Astrocyte (in vitro differentiated cells and primary cell): Measurements from ENCODE around the gene OLFM2. TPM values are rescaled to one million over a fixed set of nuclear protein-coding genes. Genes with fewer than 3 reads are reported as not detected.

Source experiments
- DNase-seq: peaks from one replicate; pipeline ENCODE4 v3.0.0-alpha.2; 2010; ENCODE audit warnings: low read depth
- FAIRE-seq: peaks from 2 replicates; lab custom pipeline; 2011; peaks lifted over from hg19 to GRCh38; lab: Jason Lieb, UNC
- H2AFZ ChIP-seq: 2 replicates; pipeline ENCODE4 v1.6.0; 2012; ENCODE audit warnings: low read depth, low read length, inconsistent platforms
- H3K27ac ChIP-seq: 2 replicates; pipeline ENCODE4 v1.5.1; 2011; ENCODE audit warnings: low read depth, low read length, inconsistent platforms
- H3K27me3 ChIP-seq: 2 replicates; pipeline ENCODE4 v1.6.0; 2011; ENCODE audit warnings: low read length, inconsistent platforms; ENCODE audit not compliant: insufficient read depth
- H3K36me3 ChIP-seq: 2 replicates; pipeline ENCODE4 v1.5.1; 2011; ENCODE audit warnings: low read length, inconsistent platforms; ENCODE audit not compliant: insufficient read depth
- H3K4me1 ChIP-seq: 2 replicates; pipeline ENCODE4 v1.5.1; 2011; ENCODE audit warnings: low read length, inconsistent platforms; ENCODE audit not compliant: insufficient read depth
- H3K4me2 ChIP-seq: 2 replicates; pipeline ENCODE4 v1.6.0; 2012; ENCODE audit warnings: low read length, inconsistent platforms
- H3K4me3 ChIP-seq: 2 replicates; pipeline ENCODE4 v1.5.1; 2011; ENCODE audit warnings: low read depth, mild to moderate bottlenecking, low read length, inconsistent platforms; ENCODE audit not compliant: insufficient read depth
- H3K79me2 ChIP-seq: 2 replicates; pipeline ENCODE4 v1.6.0; 2012; ENCODE audit warnings: mild to moderate bottlenecking, low read length, inconsistent platforms; ENCODE audit not compliant: insufficient read depth
- H3K9ac ChIP-seq: 2 replicates; pipeline ENCODE4 v1.6.0; 2012; ENCODE audit warnings: mild to moderate bottlenecking, low read length, inconsistent platforms
- H3K9me3 ChIP-seq: 2 replicates; pipeline ENCODE4 v1.5.1; 2012; ENCODE audit warnings: low read depth, mild to moderate bottlenecking, low read length, inconsistent platforms; ENCODE audit not compliant: insufficient read depth
- H4K20me1 ChIP-seq: 2 replicates; pipeline ENCODE4 v1.6.0; 2012; ENCODE audit warnings: low read length, inconsistent platforms; ENCODE audit not compliant: insufficient read depth
- H3K27ac Mint-ChIP-seq: one replicate; pipeline ENCODE4 v1.8.0; 2021; ENCODE audit warnings: mild to moderate bottlenecking, mixed read lengths; ENCODE audit not compliant: unreplicated experiment
- H3K27me3 Mint-ChIP-seq: one replicate; pipeline ENCODE4 v1.8.0; 2021; ENCODE audit warnings: low read depth, mixed read lengths; ENCODE audit not compliant: unreplicated experiment
- H3K36me3 Mint-ChIP-seq: one replicate; pipeline ENCODE4 v1.8.0; 2021; ENCODE audit warnings: low read depth, mixed read lengths; ENCODE audit not compliant: unreplicated experiment
- H3K4me1 Mint-ChIP-seq: one replicate; pipeline ENCODE4 v1.8.0; 2021; ENCODE audit warnings: low read depth, mixed read lengths; ENCODE audit not compliant: unreplicated experiment
- H3K4me3 Mint-ChIP-seq: one replicate; pipeline ENCODE4 v1.8.0; 2021; ENCODE audit warnings: mild to moderate bottlenecking, moderate library complexity, mixed read lengths; ENCODE audit not compliant: unreplicated experiment
- H3K9me3 Mint-ChIP-seq: one replicate; pipeline ENCODE4 v1.8.0; 2021; ENCODE audit warnings: mild to moderate bottlenecking, mixed read lengths; ENCODE audit not compliant: unreplicated experiment
- EZH2 ChIP-seq: IDR thresholded peaks from 2 replicates; pipeline ENCODE4 v1.6.1; 2012; ENCODE audit warnings: mild to moderate bottlenecking, low read length, inconsistent platforms; ENCODE audit not compliant: insufficient read depth
- total RNA-seq: library from RNA; stranded (reverse); gene quantifications from 2 replicates; pipeline ENCODE4 v1.2.1, GENCODE V29; 2021
- TF ChIP-seq, protein P1 (sequence below): IDR thresholded peaks from 2 replicates; pipeline ENCODE4 v1.5.1; 2011; ENCODE audit warnings: low read depth, mild to moderate bottlenecking, inconsistent platforms, low read length, moderate library complexity; ENCODE audit not compliant: insufficient read depth

Gene OLFM2
- total RNA-seq, 1 donor from 2014 or later: 71.3 TPM

DNA sequence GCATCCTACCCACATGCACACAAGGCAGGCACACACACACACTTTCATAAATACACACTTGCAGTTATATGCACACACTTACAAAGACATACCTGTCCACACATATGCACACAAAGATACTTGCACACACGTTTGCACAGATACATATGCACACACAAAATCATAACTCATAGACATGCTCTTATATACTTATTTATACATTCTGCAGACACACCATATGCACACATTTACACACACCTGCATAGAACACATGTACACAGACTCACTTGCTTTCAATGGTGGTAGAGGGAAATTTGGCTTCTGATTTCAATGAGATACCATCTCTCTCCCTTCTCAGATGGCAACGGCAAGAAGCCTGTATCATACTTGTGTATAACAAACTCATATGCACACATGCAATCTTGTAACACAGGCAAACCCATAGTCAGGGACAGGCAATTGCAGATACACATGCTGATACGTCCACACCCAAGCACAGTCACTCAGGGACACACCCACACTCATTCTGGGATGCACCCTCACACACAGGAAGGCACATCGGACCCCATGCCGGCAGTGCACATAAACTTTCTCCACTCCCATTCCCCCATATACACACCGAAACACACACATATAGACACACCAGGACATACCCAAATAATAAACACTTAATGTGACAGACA is 24.7 kb downstream of the OLFM2 start:
- DNase-seq: no peak
- H3K36me3 Mint-ChIP-seq: peaks cover 6% of the 10 kb centered on the region
- no peaks in the 10 kb centered on the region for H3K36me3 ChIP-seq
- no peak overlapping the region for H3K4me3 ChIP-seq
- H3K27me3 ChIP-seq: peaks cover 21% of the 10 kb centered on the region
- no peak overlapping the region for H3K27ac Mint-ChIP-seq
- H3K4me2 ChIP-seq: no peak overlapping the region
- no peaks in the 10 kb centered on the region for H3K79me2 ChIP-seq
- H3K9me3 Mint-ChIP-seq: no peaks in the 10 kb centered on the region
- H2AFZ ChIP-seq: no peak overlapping the region
- H3K4me1 Mint-ChIP-seq: peaks cover 2% of the 10 kb centered on the region
- TF ChIP-seq, protein P1, sequence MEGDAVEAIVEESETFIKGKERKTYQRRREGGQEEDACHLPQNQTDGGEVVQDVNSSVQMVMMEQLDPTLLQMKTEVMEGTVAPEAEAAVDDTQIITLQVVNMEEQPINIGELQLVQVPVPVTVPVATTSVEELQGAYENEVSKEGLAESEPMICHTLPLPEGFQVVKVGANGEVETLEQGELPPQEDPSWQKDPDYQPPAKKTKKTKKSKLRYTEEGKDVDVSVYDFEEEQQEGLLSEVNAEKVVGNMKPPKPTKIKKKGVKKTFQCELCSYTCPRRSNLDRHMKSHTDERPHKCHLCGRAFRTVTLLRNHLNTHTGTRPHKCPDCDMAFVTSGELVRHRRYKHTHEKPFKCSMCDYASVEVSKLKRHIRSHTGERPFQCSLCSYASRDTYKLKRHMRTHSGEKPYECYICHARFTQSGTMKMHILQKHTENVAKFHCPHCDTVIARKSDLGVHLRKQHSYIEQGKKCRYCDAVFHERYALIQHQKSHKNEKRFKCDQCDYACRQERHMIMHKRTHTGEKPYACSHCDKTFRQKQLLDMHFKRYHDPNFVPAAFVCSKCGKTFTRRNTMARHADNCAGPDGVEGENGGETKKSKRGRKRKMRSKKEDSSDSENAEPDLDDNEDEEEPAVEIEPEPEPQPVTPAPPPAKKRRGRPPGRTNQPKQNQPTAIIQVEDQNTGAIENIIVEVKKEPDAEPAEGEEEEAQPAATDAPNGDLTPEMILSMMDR: no peak
- no peak for TF ChIP-seq EZH2
- H4K20me1 ChIP-seq: peaks cover 7% of the 10 kb centered on the region
- H3K4me3 Mint-ChIP-seq: no peak overlapping the region
- peaks cover 8% of the 10 kb centered on the region for H3K4me1 ChIP-seq
- no peak overlapping the region for H3K9ac ChIP-seq
- no peaks in the 10 kb centered on the region for H3K9me3 ChIP-seq
- H3K27ac ChIP-seq: no peak overlapping the region
- H3K27me3 Mint-ChIP-seq: no peaks in the 10 kb centered on the region
- no peak for FAIRE-seq

DNA sequence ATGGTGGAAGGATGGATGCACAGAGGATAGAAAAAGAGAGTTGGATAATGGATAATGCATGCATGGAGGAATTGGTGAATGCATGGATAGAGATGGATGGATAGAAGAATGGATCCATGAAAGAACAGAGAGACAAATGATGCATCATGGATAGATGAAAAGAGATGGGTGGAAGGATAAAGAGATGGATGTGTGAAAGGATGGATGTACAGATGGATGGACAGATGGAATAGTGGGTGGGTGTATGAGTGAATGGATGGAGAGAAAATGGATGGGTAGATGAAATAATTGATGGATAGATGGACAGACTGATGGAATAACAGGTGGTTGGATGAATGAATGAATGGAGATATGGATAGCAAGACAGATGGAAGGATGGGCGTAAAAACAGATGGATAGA is 25.7 kb downstream of the OLFM2 start:
- Histone ChIP-seq H3K27me3 (peaks cover 21% of the 10 kb centered on the region), H4K20me1 (peaks cover 7% of the 10 kb centered on the region), H3K4me2 (no peak overlapping the region), H3K4me3 (no peak overlapping the region), H2AFZ (no peak overlapping the region), H3K79me2 (no peaks in the 10 kb centered on the region), H3K27ac (no peak overlapping the region), H3K9ac (no peak overlapping the region), H3K36me3 (no peaks in the 10 kb centered on the region), H3K4me1 (peaks cover 8% of the 10 kb centered on the region), H3K9me3 (no peaks in the 10 kb centered on the region)
- peaks cover 6% of the 10 kb centered on the region for H3K36me3 Mint-ChIP-seq
- no peak overlapping the region for H3K27ac Mint-ChIP-seq
- TF ChIP-seq EZH2: no peak
- TF ChIP-seq, protein P1: no peak
- H3K4me1 Mint-ChIP-seq: no peaks in the 10 kb centered on the region
- no peak overlapping the region for H3K4me3 Mint-ChIP-seq
- FAIRE-seq (no peak), DNase-seq (no peak)
- no peaks in the 10 kb centered on the region for H3K27me3 Mint-ChIP-seq
- no peaks in the 10 kb centered on the region for H3K9me3 Mint-ChIP-seq

DNA sequence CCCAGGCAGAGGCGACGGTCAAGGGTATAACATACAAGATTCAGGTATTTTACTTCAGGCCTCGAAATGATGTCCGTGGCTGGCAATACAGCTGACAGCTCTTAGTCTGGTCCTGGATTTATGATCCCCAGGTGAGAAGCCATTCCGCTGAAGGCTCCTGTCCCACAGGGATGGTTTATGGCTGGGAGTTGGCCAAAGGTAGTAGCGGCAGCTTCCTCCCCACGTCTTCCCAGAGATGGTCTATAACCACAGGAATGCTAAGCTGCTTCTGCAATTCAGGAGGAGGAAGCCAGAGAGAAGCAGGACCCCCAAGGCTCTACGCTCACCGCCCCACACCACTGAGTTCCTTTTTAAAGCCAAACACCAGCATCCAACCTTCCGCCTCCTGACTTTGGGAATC is 27.1 kb downstream of the OLFM2 start:
- Histone ChIP-seq H4K20me1 (peaks cover 7% of the 10 kb centered on the region), H3K4me3 (no peak overlapping the region), H3K4me1 (peaks cover 3% of the 10 kb centered on the region), H3K9me3 (no peaks in the 10 kb centered on the region), H3K9ac (no peak overlapping the region), H3K4me2 (no peak overlapping the region), H3K79me2 (no peaks in the 10 kb centered on the region), H3K27ac (no peak overlapping the region), H2AFZ (no peak overlapping the region), H3K27me3 (peaks cover 20% of the 10 kb centered on the region), H3K36me3 (no peaks in the 10 kb centered on the region)
- no peak for DNase-seq
- H3K27me3 Mint-ChIP-seq: no peaks in the 10 kb centered on the region
- H3K4me3 Mint-ChIP-seq: no peak overlapping the region
- no peaks in the 10 kb centered on the region for H3K9me3 Mint-ChIP-seq
- peaks cover 9% of the 10 kb centered on the region for H3K36me3 Mint-ChIP-seq
- no peak overlapping the region for H3K27ac Mint-ChIP-seq
- TF ChIP-seq EZH2: no peak
- no peak for FAIRE-seq
- no peaks in the 10 kb centered on the region for H3K4me1 Mint-ChIP-seq
